DMS153 treated with DMSO at 0.1 percent for 48 hours (cell line): ENCODE data around the gene NETO2.
"Not testable (repeated sequence)": the region's sequence is repeated elsewhere in the genome, so short reads cannot be mapped to it uniquely, and the experiment has no call there.

Source experiments
- DNase-seq: peaks from one replicate; lab custom pipeline; 2025; ENCODE audit not compliant: unreplicated experiment; lab: John Stamatoyannopoulos, UW

The NETO2 gene

GRCh38 chr16:47067203-47067602 lies 76.5 kb downstream of the NETO2 start:
- DNase-seq, result no peak

- no peak for DNase-seq
Measured at GRCh38 chr16:47065766-47066688, 77.7 kb downstream of the NETO2 start.

DNA sequence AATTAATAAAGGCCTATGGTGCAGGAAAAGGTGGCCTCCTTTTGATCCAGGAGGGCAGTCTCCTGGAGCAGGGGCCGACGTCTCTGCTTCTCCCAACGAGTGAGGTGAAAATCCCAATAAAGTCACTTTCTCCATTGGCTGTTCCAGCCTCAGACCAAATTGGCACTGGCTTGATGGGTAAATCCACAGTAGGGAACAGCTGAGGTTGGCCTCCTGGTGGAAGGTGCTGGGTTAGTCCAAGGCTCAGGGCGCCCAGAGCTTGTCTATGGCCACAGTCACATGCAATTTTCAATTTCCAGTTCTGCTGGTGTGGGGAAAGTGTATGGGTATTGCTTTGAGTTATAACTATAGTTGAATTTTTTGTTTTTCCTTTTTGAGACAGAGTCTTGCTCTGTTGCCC lies 79.0 kb downstream of the NETO2 start:
- no peak for DNase-seq

GRCh38 chr16:47063011-47063724 lies 80.6 kb downstream of the NETO2 start:
- DNase-seq, result no peak

GRCh38 chr16:47061204-47061603 lies 82.5 kb downstream of the NETO2 start:
- DNase-seq, result no peak

DNA sequence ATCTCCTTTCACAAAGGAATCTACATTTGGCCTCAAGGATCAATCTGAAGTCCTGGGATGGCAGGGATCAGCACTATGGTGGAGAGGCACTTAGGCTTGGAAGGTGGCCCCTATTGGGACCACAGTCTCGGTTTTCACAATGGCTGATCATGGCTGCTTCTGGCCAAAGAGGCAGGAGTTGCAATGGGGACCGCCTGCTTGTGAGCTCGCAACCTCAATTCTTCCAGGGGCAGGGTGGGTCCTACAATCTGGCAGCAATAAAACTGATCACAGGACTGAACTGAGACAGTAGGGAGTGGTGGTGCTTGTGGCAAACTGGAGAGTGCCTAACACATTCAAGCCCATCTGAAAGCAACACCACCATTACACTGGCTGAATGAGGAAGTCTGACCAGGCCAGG lies 83.1 kb downstream of the NETO2 start:
- no peak for DNase-seq

- no peak for DNase-seq
Measured at GRCh38 chr16:47059991-47060390, 83.8 kb downstream of the NETO2 start.

DNA sequence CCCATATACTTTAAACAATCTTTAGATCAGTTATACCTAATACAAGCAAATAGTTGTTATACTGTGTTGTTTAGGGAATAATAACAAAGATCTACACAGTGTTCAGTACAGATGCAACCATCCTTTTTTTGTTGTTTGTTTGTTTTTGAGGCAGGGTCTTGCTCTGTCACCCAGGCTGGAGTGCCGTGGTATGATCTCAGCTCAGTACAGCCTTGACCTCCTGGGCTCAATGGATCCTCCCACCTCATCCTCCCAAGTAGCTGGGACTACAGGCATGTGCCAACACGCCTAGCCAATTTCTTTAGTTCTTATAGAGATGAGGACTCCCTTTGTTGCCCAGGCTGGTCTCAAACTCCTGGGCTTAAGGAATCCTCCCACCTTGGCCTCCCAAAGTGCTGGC lies 84.6 kb downstream of the NETO2 start:
- not testable (repeated sequence) for DNase-seq

DNA sequence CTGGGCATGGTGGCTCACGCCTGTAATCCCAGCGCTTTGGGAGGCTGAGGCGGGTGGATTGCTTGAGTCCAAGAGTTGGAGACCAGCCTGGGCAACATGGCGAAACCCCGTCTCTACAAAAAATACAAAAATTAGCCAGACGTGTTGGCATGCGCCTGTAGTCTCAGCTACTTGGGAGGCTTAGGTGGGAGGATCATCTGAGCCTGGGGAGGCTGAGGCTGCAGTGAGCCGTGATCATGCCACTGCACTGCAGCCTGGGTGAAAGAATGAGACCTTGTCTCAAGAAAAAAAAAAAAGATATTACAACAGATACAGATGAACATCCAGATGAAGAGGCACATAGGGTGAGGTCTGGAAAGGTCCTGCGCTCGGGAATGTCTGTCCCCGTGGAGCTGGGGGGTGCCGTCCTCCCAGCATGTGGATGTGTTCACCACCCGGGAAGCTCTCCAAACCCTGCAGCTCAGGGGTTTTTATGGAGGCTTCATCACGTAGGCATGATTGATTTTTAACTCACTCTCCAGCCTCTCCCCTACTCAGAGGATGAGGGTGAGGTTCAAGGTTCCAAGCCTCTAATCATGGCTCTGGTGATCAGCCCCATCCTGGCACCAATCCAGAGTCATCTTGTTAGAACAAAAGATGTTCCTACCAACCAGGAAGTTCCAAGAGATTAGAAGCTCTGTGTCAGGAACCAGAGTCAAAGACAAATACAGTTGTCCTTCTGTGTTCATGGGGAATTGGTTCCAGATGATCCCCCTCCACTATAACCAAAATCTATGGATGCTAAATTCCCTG lies 85.3 kb downstream of the NETO2 start:
- peak; percentile 1 for DNase-seq

DNA sequence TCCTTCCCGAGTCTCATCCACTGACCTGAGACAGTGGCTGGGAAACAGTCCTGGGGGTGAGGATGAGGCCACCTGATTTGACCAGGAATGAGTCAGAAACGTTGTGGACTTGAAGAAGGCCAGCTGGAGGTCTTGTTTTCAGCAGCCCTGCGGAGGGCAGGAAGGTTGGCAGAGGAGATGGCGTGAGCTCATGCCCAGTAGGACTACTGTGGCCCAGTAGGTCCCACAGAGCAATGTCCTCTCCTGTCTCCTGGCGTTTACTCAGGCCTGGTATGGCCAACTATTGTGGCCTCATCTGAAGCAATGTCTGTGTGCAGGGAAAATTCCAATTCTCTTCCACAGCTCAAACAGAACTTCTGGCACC lies 86.1 kb downstream of the NETO2 start:
- DNase-seq, result no peak

DNA sequence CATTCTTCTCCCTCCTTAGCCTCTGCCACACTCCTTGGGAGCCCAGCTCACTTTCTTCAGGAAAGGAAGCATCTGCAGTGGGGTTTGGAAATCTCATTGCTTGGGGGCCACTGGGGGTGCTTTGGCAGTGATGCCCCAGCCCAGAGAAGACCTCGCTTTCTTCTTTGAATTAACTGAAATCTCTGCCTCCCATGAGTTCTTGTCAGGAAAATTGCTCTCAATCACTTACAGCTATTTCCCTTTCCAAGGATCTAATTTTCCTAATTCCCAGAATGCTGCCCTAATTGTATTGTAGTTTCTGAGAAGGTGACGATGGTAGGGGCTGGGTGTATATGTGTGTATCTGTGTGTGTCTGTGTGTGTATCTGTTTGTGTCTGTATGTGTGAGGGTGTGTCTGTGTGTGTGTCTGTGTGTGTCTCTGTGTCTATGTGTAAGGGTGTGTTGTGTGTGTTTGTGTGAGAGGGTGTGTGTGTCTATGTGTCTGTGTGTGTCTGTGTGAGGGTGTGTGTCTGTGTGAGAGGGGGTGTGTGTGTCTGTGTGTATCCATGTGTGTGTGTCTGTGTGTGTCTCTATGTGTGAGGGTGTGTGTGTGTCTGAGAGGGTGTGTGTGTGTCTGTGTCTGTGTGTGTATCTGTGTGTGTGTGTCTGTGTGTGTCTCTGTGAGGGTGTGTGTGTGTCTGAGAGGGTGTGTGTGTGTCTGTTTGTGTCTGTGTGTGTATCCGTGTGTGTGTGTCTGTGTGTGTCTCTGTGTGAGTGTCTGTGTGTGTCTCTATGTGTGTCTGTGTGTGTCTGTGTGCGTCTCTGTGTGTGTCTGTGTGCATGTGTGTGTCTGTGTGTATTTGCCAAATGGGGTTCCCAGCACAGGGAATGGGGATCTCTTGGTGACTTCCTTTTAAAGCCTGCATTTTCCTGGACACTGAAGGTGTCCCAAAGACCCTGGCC lies 86.8 kb downstream of the NETO2 start:
- DNase-seq, result no peak

DNA sequence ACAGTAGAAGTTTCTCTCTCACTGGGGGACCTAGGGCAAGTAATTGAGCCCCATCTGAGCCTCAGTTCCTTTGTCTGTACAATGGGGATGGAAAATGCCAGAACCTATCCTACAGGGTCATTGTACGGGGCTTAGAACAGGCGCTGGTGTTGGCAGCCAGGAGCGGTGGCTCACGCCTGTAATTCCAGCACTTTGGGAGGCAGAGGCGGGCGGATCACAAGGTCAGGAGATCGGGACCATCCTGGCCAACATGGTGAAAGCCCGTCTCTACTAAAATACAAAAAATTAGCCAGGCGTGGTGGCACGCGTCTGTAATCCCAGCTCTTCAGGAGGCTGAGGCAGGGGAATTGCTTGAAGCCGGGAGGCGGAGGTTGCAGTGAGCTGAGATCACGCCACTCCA lies 87.7 kb downstream of the NETO2 start:
- not testable (repeated sequence) for DNase-seq

GRCh38 chr16:47055136-47055885 lies 88.4 kb downstream of the NETO2 start:
- DNase-seq, result no peak

DNA sequence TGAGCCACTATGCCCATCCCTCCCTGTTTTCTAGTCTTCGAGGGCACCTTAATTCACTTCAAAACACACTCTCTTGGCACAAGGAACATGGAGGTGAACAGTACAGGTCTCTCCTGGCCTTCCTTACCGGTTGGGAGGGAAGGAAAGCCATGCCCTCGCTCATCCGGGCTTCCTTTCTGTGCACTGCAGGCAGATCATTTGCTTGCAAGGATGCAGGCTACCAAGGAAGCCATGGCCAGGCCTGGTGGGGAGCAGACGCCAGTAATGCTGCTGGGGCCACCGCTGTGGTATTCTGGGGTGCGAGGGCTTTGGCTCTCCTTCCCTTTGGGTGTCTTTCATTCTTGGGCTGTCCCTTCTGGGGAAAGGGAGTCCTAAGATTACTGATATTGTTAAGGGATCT lies 89.4 kb downstream of the NETO2 start:
- DNase-seq, result no peak

GRCh38 chr16:47053895-47054294 lies 89.8 kb downstream of the NETO2 start:
- DNase-seq, result no peak

DNA sequence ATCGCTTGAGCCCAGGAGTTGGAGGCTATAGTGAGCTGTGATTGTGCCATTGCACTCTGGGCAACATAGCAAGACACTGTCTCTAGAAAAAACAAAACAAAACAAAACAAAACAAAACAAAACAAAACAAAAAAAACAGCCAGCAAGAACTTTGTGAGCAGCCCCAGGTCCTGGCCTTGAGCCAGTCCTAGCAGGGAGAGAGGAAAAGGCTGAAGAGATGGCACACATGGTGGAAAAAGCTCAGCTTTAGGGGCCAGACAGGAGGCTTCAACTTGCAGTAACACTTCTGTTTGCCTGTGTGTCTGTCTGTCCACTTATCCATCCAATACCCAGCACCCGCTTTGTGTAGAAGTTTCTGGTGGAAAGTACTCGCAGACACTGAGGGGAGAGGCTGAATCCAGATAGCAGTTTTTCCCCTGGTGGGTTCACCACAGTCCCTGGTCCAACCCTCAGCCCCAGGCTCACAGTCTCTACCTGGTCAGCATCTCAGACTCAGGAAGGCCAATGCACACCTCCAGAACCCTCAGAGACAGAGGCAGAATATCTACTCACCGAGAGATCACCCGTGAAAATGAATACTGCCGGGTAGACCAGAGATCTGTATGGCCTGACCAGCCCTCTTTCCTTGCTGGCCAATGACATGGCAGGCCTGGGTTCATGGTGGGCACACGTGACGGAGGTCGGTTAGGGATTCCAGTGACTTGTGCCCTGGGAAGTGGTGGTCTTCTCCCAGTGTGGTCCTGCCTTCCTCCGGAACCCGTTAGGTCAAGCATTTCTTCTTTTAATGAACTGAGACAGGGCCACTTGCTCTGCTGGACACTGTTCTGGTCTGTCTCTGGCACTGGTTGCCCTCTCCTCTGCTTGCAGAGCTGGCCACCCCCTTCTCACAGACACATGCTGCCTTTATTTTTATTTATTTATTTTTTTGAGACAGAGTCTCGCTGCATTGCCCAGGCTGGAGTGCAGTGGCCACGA lies 90.8 kb downstream of the NETO2 start:
- DNase-seq, result no peak

DNA sequence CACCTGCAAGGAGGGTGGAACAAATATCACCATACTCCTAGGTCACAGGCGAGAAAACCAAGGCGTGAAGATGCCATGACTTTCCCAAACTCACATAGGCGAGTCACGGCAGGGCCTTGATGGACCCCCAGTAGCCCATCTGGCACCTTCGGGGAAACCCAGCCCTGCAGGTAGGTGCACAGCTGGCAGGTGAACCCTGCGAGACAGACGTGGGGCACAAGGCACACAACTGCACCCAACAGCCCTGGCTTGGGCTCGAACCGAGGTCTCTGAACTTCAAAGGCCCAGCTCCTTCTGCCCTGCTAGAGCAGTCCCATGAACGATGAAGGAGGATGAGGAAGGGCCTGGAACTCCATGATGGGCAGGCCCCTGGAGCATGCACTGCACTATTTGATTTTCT lies 92.7 kb downstream of the NETO2 start:
- DNase-seq, result no peak

GRCh38 chr16:47049901-47050583 lies 93.7 kb downstream of the NETO2 start:
- no peak for DNase-seq
